Eye (tissue), 1 donor: ENCODE data around the gene PPFIBP1.
"Not testable (repeated sequence)": the region's sequence is repeated elsewhere in the genome, so short reads cannot be mapped to it uniquely, and the experiment has no call there.

Experiments used
- DNase-seq: peaks from one replicate; pipeline ENCODE4 v3.0.0-alpha.2; 2015

Gene PPFIBP1

GRCh38 chr12:27544858-27545257 lies 20.9 kb downstream of the PPFIBP1 start:
- not testable (repeated sequence) for DNase-seq

DNA sequence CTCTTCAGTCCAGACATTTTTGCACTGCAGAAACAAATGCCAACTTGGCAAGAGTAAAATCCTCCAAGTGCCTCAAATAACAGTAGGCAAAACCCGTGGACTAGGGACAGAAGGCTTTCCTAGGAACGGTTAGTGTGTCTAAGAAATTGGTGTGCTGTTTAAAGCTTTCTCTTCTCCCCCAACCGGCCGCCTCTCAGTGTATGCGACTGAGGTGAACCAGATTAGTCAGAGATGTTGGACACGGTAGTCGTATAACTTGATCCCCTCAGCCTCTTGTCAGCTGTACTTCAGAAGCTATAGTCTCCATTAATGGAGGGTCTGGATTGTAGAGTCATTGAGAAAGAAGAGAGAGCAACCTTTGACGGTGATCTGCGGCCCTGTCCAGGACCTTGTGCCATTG lies 21.7 kb downstream of the PPFIBP1 start:
- no peak for DNase-seq

- no peak for DNase-seq
Measured at GRCh38 chr12:27547592-27547991, 23.6 kb downstream of the PPFIBP1 start.

- no peak for DNase-seq
Measured at GRCh38 chr12:27548301-27549199, 24.5 kb downstream of the PPFIBP1 start.

- no peak for DNase-seq
Measured at GRCh38 chr12:27549236-27549800, 25.3 kb downstream of the PPFIBP1 start.

DNA sequence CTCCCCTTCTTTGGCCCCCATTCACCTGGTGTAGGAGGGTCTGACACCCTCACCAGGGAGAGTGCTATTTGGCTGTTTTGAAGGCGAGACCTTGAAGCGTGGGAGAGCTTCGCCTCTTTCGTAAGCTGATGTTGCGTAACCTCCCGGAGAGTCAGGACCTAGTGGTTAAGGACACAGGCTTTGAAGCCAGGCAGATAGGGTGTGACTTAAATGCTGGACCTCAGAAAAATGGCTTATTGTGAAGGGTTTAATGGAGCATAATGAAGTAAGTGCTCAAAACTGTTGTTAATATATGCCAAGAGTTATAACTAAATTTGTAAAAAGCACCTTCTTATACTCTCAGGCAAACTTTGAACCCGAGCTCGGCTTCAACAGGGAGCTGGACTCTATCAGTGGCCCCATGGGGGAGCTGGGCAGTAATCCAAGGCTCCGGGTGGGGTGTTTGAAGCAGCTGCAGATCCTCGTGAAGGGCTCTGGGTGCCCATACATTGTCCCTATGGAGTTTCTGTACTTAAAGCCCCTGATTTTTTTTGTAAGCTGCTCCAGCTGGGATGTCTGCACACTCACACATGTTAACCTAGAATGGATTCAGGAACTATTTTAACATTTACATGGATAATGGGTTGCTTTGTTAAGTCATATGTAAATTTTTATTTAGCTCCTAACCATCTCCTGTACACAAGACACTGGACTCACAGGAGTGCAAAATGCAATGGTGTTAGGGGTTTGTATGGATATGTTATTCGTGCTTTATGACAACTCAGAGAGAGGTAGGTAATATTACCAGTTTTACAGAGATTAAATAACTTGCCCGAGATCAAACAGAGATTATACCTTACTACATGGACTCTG lies 26.0 kb downstream of the PPFIBP1 start:
- no peak for DNase-seq

DNA sequence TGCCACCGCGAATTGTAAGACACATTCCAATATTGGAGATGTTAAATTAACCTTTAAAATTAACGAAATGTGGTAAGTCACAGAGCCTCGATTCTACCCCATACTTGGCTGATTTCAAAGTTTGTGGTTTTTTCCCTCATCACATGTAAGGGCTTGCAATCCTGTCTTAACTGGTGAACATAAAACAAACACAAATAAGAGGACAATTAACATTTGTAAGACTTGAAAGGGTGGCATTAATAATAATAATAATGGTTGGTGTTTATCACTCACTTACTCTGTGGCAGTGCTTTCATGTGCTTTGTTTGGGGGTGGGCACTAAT lies 26.6 kb downstream of the PPFIBP1 start:
- DNase-seq = no peak

GRCh38 chr12:27551172-27551840 lies 27.3 kb downstream of the PPFIBP1 start:
- DNase-seq = no peak

DNA sequence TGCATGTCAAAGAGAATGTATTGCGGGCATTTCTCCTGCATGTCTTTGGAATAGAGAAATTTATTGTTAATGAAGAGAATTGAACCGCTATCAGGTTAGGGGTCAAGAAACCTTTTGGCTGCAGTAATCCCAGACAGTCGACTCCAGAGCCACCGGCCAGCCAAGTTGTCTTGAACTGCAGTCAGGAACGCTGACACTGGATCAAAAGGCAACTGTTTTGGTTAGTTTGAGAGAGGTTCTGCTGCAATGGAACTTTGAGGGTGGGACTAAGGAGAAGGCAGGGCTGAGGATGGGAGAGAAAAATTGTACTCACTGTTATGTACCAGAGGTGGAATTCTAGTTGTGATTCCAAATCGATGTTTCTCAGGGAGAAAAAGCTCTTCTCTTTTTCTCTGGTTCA lies 28.2 kb downstream of the PPFIBP1 start:
- DNase-seq = no peak

- no peak for DNase-seq
Measured at GRCh38 chr12:27552886-27553560, 29.0 kb downstream of the PPFIBP1 start.

- DNase-seq = peak; percentile 37
Measured at GRCh38 chr12:27553941-27554340, 29.9 kb downstream of the PPFIBP1 start.

- DNase-seq = peak; percentile 59
Measured at GRCh38 chr12:27554421-27555186, 30.6 kb downstream of the PPFIBP1 start.

GRCh38 chr12:27555361-27555760 lies 31.4 kb downstream of the PPFIBP1 start:
- DNase-seq = peak; percentile 37

DNA sequence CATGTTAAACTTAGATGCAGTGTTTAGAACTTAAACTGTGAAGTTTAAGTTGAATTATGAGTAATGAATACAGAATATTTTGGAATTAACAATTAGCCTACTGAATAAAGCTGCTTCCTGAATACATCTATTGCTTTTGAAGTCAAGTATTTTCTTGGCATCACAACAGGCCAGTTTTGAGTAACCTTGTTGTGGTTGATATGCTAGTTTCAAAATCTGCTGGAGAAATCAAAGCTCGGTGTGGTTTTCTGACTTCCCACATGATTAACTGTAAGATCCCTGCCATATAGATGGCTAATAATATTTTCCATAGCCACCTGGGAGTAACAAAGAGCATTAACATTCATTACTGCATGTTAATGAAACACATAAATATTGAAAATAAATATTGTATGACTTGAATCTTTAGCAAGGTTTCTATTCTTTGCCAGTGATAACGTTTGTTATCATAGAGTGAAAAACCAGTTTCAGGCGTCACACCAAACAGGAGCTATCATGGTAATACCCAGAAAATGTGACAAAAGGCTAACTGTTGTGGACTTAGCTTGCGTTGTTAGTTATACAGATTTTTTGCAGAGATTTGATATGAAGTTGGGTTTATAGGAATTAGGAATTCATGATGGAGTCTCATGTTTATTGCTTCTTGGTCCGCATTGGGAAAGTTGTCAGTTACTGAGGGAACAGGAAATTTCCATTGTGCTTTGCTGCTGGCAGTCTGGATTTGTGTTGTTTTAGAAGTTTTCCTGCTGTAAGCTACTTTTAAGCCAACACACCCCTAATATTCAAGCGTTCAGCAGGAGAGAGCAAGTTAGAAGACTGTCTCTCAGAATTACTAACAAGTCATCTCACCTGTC lies 32.1 kb downstream of the PPFIBP1 start:
- DNase-seq = peak; percentile 40

DNA sequence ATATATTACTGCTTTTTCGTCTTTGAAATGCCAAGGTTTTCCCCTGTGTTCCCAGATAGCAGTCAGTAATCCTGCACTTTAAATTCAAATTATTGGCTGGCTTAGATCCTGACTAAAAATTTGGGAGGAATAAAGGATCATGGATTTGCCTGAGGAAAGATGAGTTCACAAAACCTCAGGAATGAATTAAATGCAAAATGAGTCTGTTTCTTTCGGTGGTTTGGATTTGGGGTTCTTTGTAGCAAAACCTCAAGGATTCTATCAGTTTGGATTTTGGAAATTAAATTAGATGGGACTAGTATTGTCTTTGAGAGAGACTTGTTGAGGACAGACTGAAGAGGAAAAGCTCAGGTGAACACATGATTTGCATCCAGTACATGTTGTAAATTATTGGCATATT lies 36.1 kb downstream of the PPFIBP1 start:
- no peak for DNase-seq

GRCh38 chr12:27561535-27562350 lies 37.7 kb downstream of the PPFIBP1 start:
- no peak for DNase-seq

GRCh38 chr12:27564612-27565213 lies 40.7 kb downstream of the PPFIBP1 start:
- no peak for DNase-seq

DNA sequence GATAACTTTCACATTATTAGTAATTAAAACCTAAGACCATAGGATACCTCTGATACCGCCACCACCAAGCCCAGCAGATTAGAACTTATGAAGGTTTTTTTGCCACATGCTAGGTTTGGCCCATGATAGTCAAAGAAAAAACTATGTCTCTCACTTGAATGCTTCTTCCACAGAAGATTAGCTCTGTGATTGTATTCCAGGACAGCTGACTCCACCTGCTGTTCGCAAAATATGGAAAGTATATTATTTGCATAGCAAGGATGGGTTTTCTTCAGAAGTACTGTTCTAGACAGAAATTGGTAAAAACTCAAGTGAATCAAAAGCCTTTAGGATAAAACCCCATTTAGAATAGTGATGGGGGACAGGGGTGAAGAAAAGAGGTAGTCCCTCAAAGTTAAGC lies 42.2 kb downstream of the PPFIBP1 start:
- no peak for DNase-seq

- DNase-seq = no peak
Measured at GRCh38 chr12:27566626-27567025, 42.6 kb downstream of the PPFIBP1 start.
